NCI-H345 treated with DMSO at 0.1 percent for 48 hours (cell line): ENCODE results near the gene ZNF618.

ENCODE experiments used
- DNase-seq: peaks from one replicate; lab custom pipeline; 2025; ENCODE audit not compliant: unreplicated experiment; lab: John Stamatoyannopoulos, UW

ZNF618 gene

GRCh38 chr9:113910036-113910639, 34.0 kb downstream of the ZNF618 start:
- no peak for DNase-seq

GRCh38 chr9:113911850-113912557, 35.9 kb downstream of the ZNF618 start:
- DNase-seq, result no peak

- DNase-seq, result no peak
These were observed 36.7 kb downstream of the ZNF618 start for GRCh38 chr9:113912816-113913215.

- DNase-seq, result no peak
These were observed 37.5 kb downstream of the ZNF618 start for GRCh38 chr9:113913426-113914195.

- DNase-seq, result no peak
These were observed 38.4 kb downstream of the ZNF618 start for GRCh38 chr9:113914517-113914916.

- DNase-seq, result no peak
These were observed 39.8 kb downstream of the ZNF618 start for GRCh38 chr9:113915817-113916434.

- no peak for DNase-seq
These were observed 40.8 kb downstream of the ZNF618 start for GRCh38 chr9:113916931-113917330.

- no peak for DNase-seq
These were observed 42.7 kb downstream of the ZNF618 start for GRCh38 chr9:113918697-113919350.

- DNase-seq, result no peak
These were observed 43.3 kb downstream of the ZNF618 start for GRCh38 chr9:113919382-113919781.

- no peak for DNase-seq
These were observed 43.8 kb downstream of the ZNF618 start for GRCh38 chr9:113919871-113920270.

GRCh38 chr9:113920872-113921271, 44.8 kb downstream of the ZNF618 start:
- no peak for DNase-seq

GRCh38 chr9:113921396-113921925, 45.4 kb downstream of the ZNF618 start:
- no peak for DNase-seq

GRCh38 chr9:113922160-113922559, 46.1 kb downstream of the ZNF618 start:
- no peak for DNase-seq

GRCh38 chr9:113926211-113926610, 50.1 kb downstream of the ZNF618 start:
- no peak for DNase-seq

- DNase-seq, result no peak
These were observed 51.2 kb downstream of the ZNF618 start for GRCh38 chr9:113927277-113927676.

- no peak for DNase-seq
These were observed 52.2 kb downstream of the ZNF618 start for GRCh38 chr9:113928269-113928668.

- DNase-seq, result no peak
These were observed 53.7 kb downstream of the ZNF618 start for GRCh38 chr9:113929634-113930389.

GRCh38 chr9:113930390-113930783, 54.3 kb downstream of the ZNF618 start:
- no peak for DNase-seq

GRCh38 chr9:113931140-113931539, 55.0 kb downstream of the ZNF618 start:
- no peak for DNase-seq

GRCh38 chr9:113931777-113932176, 55.7 kb downstream of the ZNF618 start:
- no peak for DNase-seq
